ENCODE results near the gene COL4A6. TPM values are rescaled to one million over a fixed set of nuclear protein-coding genes. Genes with fewer than 3 reads are reported as not detected.

COL4A6 gene
- total and polyA plus RNA-seq, 2 of the 4 experiments (the other 2 are of a cell fraction) = 0.36 to 0.74 TPM

Other genes with a start within 250 kb of the COL4A6 start
- 15.0 and 16.3 TPM in 2 replicates for gene COL4A5, start 1.4 kb upstream of the COL4A6 start, total RNA-seq (2012; rRNA removed)
- 21.6 and 26.6 TPM in 2 replicates for gene COL4A5, start 1.4 kb upstream of the COL4A6 start, polyA plus RNA-seq (2012; rRNA removed)